Activated CD4-positive, alpha-beta memory T cell treated with anti-CD3 and anti-CD28 coated beads, Interleukin-2, amount 10 ng/mL, durations not matched to agents 7 days and 5 days (primary cell): ENCODE results near the gene SFT2D1. TPM values are rescaled to one million over a fixed set of nuclear protein-coding genes. Genes with fewer than 3 reads are reported as not detected.
"Not testable (repeated sequence)": the region's sequence is repeated elsewhere in the genome, so short reads cannot be mapped to it uniquely, and the experiment has no call there.

Source experiments
- CTCF ChIA-PET: fragments of 350-600 bp; sonication (Branson Sonifier 250); formaldehyde crosslinking; loops from one replicate; lab custom pipeline; 2021; ENCODE audit warnings: antibody characterized with exemption, inconsistent platforms; lab: Charles Lee
- POLR2A ChIA-PET: fragments of 350-600 bp; sonication (Branson Sonifier 250); formaldehyde crosslinking; loops from one replicate; lab custom pipeline; 2021; ENCODE audit warnings: antibody characterized with exemption; lab: Charles Lee
- DNase-seq: peaks from one replicate; pipeline ENCODE4 v3.0.0-alpha.2; 2020
- H3K27ac Mint-ChIP-seq: one replicate; pipeline ENCODE4 v1.8.0; 2021; ENCODE audit warnings: mild to moderate bottlenecking, mixed read lengths
- H3K27me3 Mint-ChIP-seq: one replicate; pipeline ENCODE4 v1.8.0; 2021; ENCODE audit warnings: mixed read lengths
- H3K36me3 Mint-ChIP-seq: one replicate; pipeline ENCODE4 v1.8.0; 2021; ENCODE audit warnings: low read depth, mixed read lengths
- H3K4me1 Mint-ChIP-seq: one replicate; pipeline ENCODE4 v1.8.0; 2021; ENCODE audit warnings: mixed read lengths
- H3K4me3 Mint-ChIP-seq: one replicate; pipeline ENCODE4 v1.8.0; 2021; ENCODE audit warnings: mild to moderate bottlenecking, mixed read lengths
- H3K9me3 Mint-ChIP-seq: one replicate; pipeline ENCODE4 v1.8.0; 2021; ENCODE audit warnings: mixed read lengths
- total RNA-seq, 2 experiments: library from RNA; stranded (reverse); gene quantifications; one replicate each; pipeline ENCODE4 v1.2.3, GENCODE V29; 2021

The SFT2D1 gene
- total RNA-seq: 10 to 100 TPM; 70.0 to 72.0 TPM

DNA sequence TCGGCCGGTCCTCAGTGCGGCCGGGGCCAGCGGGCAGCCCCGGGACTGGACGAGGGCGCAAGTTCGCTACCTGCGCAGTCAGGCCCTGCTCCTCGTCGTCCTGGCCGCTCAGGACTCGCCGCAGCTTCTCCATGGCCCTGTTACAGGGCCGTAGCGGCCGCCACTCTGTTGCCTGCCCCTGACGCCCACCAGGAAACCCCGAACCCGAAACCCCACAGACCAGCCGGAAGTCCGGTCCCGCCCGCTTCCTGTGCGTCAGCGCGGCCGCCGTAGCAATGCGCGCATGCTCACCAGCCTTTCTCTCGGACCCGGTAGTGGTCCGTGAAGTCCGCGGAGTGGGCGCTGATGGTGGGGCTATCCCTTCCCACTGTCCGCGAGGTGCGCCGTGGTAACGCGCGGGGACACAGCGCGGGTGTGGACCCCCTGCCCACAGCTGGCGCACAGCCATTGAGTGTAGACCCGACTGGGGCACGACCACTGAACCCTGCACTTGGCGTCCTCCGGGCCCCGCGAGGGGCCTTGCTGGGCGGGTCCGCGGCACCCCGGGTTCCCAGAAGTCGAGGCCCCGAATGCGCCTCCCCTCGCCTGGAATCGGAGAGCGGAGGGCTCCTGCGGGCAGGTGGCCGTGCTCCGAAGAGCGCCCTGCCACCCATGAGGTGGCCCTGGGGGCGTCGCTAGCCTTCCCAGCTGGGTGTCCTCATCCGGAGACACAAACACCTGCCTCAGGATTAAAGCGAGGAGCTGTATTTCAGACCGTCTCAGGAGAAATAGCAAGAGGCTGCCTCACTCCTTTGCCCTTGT, at the start of gene SFT2D1:
TSS of gene SFT2D1 (minus strand) at position 197 of the 801 bp plus-strand sequence. CDS start at position 133, 64 bp downstream.
- POLR2A ChIA-PET: interaction anchor here (0.7 to 2.6 kb wide), 8 partner anchors 9 to 83 kb away, joined by 3 to 13 read pairs (median 5); partner anchors contain the start of gene PRR18
- peaks cover 14% of the 10 kb centered on the region for H3K4me1 Mint-ChIP-seq

DNA sequence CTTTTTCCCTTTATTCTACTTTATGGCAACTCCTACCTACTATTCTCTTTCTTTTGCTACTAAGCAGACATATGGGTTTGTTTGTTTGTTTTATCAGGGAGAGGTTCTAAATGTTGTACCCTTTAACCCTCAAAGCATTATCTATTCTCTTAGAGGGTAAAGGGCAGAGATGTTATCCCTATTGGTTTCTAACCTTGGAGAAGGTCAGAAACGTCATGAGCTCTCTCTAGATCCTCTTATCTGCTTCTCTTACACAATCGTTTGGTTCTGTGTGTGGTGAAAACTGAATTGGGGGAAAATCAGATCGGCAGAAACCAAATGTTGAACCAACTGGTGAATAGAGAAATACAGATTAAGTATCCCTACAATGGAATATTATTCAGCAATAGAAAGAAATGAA, 46.8 kb upstream of the SFT2D1 start:
- CTCF ChIA-PET: interaction anchor here (1.9 kb wide), 1 partner anchor 12 kb away, joined by 9 read pairs; no protein-coding TSS in a partner anchor
- peaks cover 10% of the 10 kb centered on the region for H3K27me3 Mint-ChIP-seq
- no peaks in the 10 kb centered on the region for H3K36me3 Mint-ChIP-seq
- no peak for DNase-seq
- POLR2A ChIA-PET: no interaction called here
- no peak overlapping the region for H3K27ac Mint-ChIP-seq
- H3K4me3 Mint-ChIP-seq: no peak overlapping the region
- H3K4me1 Mint-ChIP-seq: peaks cover 5% of the 10 kb centered on the region
- no peaks in the 10 kb centered on the region for H3K9me3 Mint-ChIP-seq

More for the DNA sequence above, at the start of gene SFT2D1:
- peak within 1 kb of the TSS; percentile 81 for H3K27ac Mint-ChIP-seq
- H3K27me3 Mint-ChIP-seq: peaks cover 14% of the 10 kb centered on the region
- H3K9me3 Mint-ChIP-seq: no peaks in the 10 kb centered on the region
- H3K4me3 Mint-ChIP-seq: peak within 1 kb of the TSS; percentile 86
- H3K36me3 Mint-ChIP-seq: peaks cover 6% of the 10 kb centered on the region
- DNase-seq: peak; percentile 88
- CTCF ChIA-PET: interaction anchor here (0.8 to 2.0 kb wide), 5 partner anchors 9 to 143 kb away, joined by 3 to 21 read pairs (median 3); no protein-coding TSS in a partner anchor

DNA sequence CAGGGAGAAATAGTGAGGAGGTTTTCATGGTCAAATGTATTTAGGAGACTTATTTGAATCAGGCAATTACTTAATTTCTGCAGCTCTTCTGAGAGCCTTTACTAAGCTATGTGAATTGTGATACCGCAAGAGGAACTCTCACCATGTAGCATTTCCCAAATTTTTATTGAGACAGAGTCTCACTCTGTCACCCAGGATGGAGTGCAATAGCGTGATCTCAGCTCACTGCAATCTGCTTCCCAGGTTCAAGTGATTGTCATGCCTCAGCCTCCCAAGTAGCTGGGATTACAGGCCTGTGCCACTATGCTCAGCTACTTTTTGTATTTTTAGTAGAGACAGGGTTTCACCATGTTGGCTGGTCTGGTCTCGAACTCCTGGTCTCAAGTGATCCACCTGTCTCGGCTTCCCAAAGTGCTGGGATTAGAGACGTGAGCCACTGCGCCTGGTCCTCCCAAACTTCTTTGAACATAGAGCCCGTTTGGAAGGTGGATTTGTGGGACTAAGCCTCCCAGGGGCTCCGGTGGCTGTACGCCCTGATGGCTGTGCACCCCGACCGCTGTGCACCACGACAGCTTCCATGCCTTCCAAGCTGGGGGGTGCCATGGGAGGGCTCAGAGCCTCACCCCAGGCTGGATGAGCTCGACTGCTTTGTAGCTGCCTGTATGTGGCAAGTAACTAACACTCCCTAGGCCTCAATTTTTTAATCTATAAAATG, 46.1 kb upstream of the SFT2D1 start:
- Mint-ChIP-seq H3K27me3 (peaks cover 8% of the 10 kb centered on the region), H3K4me1 (peaks cover 8% of the 10 kb centered on the region)
- CTCF ChIA-PET: interaction anchor here (1.2 to 2.5 kb wide), 2 partner anchors 10 to 12 kb away, joined by 4 to 10 read pairs; no protein-coding TSS in a partner anchor

DNA sequence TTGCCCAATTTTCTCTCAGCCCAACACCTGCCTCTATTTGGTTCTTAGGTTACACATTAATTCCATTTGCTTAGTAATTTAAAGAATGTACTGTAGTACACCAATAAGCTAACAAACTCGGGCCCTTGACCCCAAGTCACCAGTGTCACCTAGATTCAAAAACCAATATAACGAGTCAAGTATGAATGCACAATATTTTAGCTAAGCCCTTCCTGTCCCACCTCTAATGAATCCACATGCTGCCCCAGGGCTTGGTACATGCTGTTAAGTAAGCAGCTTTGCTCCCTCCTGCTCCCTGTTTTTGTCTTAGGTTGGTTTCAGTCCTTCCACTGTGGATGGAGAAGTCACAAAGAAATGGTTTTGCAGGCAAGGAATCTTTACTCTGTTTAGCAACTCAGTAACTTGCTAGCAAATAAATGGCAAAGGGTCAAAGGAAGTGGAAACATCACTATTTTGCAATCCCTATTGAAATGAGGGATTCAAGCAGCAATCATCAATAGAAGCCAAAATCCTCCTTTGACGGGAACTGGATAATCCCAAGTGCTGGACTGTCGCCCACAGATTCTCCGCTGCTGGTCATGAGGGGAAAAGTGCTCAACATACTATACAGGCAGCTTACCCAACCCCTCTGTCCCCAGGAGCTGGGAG, 45.4 kb upstream of the SFT2D1 start:
- Mint-ChIP-seq H3K27me3 (peaks cover 8% of the 10 kb centered on the region), H3K4me1 (peaks cover 8% of the 10 kb centered on the region), H3K27ac (no peak overlapping the region), H3K9me3 (no peaks in the 10 kb centered on the region), H3K36me3 (no peaks in the 10 kb centered on the region), H3K4me3 (no peak overlapping the region)
- DNase-seq: no peak
- CTCF ChIA-PET: interaction anchor here (1.2 to 2.5 kb wide), 2 partner anchors 11 to 13 kb away, joined by 4 to 10 read pairs; no protein-coding TSS in a partner anchor
- POLR2A ChIA-PET: interaction anchor here (0.9 kb wide), 1 partner anchor 32 kb away, joined by 3 read pairs; no protein-coding TSS in a partner anchor

More for the DNA sequence above, 46.1 kb upstream of the SFT2D1 start:
- POLR2A ChIA-PET: interaction anchor here (0.9 kb wide), 1 partner anchor 31 kb away, joined by 3 read pairs; no protein-coding TSS in a partner anchor
- Mint-ChIP-seq H3K36me3 (no peaks in the 10 kb centered on the region), H3K27ac (no peak overlapping the region), H3K9me3 (no peaks in the 10 kb centered on the region), H3K4me3 (no peak overlapping the region)
- DNase-seq: no peak

DNA sequence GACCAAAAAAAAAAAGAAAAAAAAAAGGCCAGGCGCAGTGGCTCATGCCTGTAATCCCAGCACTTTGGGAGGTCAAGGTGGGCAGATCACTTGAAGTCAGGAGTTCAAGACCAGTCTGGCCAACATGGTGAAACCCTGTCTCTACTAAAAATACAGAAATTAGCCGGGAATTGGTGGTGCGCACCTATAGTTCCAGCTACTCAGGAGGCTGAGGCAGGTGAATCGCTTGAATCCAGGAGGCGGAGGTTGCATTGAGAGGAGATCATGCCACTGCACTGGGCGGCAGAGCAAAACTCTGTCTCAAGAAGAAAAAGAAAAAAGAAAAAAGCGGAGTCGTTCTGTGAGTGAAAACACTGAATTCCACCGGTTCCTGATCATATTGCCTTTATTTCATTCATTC, 44.8 kb upstream of the SFT2D1 start:
- DNase-seq, H3K4me1 Mint-ChIP-seq, H3K4me3 Mint-ChIP-seq, H3K9me3 Mint-ChIP-seq, H3K27ac Mint-ChIP-seq, H3K36me3 Mint-ChIP-seq, H3K27me3 Mint-ChIP-seq: not testable (repeated sequence)
- ChIA-PET CTCF (interaction anchor here (1.2 to 2.5 kb wide), 2 partner anchors 12 to 13 kb away, joined by 4 to 10 read pairs; no protein-coding TSS in a partner anchor), POLR2A (interaction anchor here (0.9 kb wide), 1 partner anchor 32 kb away, joined by 3 read pairs; no protein-coding TSS in a partner anchor)

DNA sequence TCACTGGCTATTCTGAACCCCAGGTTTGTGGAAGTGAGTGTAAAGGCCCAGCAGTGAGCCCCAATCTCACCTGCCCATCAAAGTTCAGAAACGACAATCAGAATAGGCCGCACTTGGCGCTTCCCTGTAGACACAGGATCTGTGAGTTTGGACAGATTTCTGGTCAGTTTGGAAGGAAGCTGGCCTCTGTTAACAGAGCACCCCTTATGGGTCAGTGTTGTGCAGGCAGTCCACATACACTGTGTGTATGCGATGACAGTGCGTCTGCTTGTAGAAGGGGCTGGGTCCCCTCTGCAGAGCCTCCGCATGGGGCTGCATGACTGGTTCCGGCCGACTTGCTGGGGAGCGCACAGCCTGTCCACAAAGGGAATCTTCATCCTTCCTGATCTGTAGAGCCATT, 43.8 kb upstream of the SFT2D1 start:
- CTCF ChIA-PET: interaction anchor here (2.5 kb wide), 1 partner anchor 14 kb away, joined by 10 read pairs; no protein-coding TSS in a partner anchor
- no peak for DNase-seq
- Mint-ChIP-seq H3K27me3 (peaks cover 4% of the 10 kb centered on the region), H3K4me3 (no peak overlapping the region), H3K27ac (no peak overlapping the region), H3K4me1 (peaks cover 17% of the 10 kb centered on the region), H3K9me3 (no peaks in the 10 kb centered on the region), H3K36me3 (no peaks in the 10 kb centered on the region)
- POLR2A ChIA-PET: no interaction called here

DNA sequence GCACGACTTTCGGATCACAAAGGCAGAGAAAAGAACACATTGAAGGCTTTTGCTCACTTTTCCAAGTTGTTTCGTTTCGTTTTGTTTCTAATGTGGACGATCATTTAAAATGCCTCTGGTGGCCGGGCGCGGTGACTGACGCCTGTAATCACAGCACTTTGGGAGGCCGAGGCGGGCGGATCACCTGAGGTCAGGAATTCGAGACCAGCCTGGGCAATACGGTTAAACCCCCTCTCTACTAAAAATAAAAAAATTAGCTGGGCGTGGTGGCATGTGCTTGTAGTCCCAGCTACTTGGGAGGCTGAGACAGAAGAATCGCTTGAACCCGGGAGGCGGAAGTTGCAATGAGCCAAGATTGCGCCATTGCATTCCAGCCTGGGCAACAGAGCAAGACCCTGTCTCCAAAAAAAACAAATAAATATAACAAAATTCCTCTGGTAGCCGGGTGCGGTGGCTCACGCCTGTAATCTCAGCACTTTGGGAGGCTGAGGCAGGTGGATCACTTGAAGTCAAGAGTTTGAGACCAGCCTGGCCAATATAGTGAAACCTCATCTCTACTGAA, 41.5 kb upstream of the SFT2D1 start:
- H3K4me1 Mint-ChIP-seq: peaks cover 19% of the 10 kb centered on the region
- POLR2A ChIA-PET: interaction anchor here (1.0 to 1.1 kb wide), 2 partner anchors 16 to 41 kb away, joined by 3 read pairs; partner anchors contain the start of gene SFT2D1
- H3K9me3 Mint-ChIP-seq, H3K36me3 Mint-ChIP-seq, H3K27me3 Mint-ChIP-seq: not testable (repeated sequence)
- peak overlapping the region; percentile 77 for H3K4me3 Mint-ChIP-seq
- CTCF ChIA-PET: interaction anchor here (0.8 kb wide), 1 partner anchor 70 kb away, joined by 3 read pairs; no protein-coding TSS in a partner anchor
- peak; percentile 41 for DNase-seq
- peak overlapping the region; percentile 66 for H3K27ac Mint-ChIP-seq

DNA sequence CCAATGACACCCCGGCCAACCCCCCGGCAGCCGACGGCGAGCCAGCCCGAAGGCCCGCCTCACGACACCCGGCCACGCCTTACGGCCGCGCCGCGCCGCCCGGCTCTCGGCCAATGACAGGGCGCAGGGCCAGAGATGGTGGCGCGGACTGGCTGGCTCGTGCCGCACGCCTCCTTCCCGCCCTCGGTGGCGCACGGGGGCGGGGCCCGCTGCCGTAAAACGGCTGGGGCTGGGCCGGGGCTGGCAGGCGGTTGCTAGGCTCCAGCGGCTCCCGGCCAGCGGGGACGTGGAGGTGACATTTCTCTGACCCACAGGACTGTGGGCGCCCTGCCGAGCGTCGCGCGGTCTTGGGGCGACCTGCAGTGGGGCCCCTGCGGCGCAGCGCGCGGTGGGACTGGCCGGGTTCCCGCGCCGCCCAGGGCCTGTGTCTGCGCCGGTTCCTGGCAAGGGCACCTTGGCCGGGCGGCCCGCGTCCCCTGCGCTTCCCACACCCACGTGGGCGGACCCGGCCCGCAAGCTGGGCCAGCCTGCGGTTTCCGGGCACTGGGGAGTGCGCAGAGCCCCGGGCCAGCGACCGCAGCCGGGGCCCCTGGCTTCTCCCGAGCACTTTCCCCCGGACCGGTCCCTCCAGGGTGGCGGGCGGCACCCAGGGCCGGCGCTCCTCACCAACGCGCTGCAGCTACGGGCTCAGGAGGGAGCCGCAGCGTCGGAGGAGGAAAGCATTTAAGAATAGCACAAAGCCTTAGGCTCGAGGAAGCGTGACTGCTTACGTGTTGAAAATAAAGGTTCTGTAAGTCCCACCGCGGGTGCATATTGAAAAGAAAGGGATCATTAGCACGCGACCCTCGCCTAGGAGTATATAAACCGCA, 40.8 kb upstream of the SFT2D1 start, which contains the start of gene MPC1:
TSS of gene MPC1 (minus strand) at position 8 of the 869 bp plus-strand sequence. CDS start 64 bp downstream, outside the sequence.
- peak; percentile 96 for DNase-seq
- H3K27me3 Mint-ChIP-seq: no peaks in the 10 kb centered on the region
- H3K9me3 Mint-ChIP-seq: no peaks in the 10 kb centered on the region
- POLR2A ChIA-PET: interaction anchor here (1.0 to 1.1 kb wide), 2 partner anchors 17 to 41 kb away, joined by 3 read pairs; partner anchors contain the start of gene SFT2D1
- peak within 1 kb of the TSS; percentile 80 for H3K27ac Mint-ChIP-seq
- H3K4me1 Mint-ChIP-seq: peaks cover 19% of the 10 kb centered on the region
- CTCF ChIA-PET: interaction anchor here (0.8 kb wide), 1 partner anchor 70 kb away, joined by 3 read pairs; no protein-coding TSS in a partner anchor
- no peaks in the 10 kb centered on the region for H3K36me3 Mint-ChIP-seq
- H3K4me3 Mint-ChIP-seq: peak within 1 kb of the TSS; percentile 91

- H3K27ac Mint-ChIP-seq: peak overlapping the region; percentile 80
- peaks cover 19% of the 10 kb centered on the region for H3K4me1 Mint-ChIP-seq
- ChIA-PET CTCF (no interaction called here), POLR2A (no interaction called here)
- H3K9me3 Mint-ChIP-seq: no peaks in the 10 kb centered on the region
- H3K4me3 Mint-ChIP-seq: peak overlapping the region; percentile 91
- no peaks in the 10 kb centered on the region for H3K27me3 Mint-ChIP-seq
- DNase-seq: no peak
- H3K36me3 Mint-ChIP-seq: no peaks in the 10 kb centered on the region
These were observed 40.2 kb upstream of the SFT2D1 start for GRCh38 chr6:166382500-166382932.

- peak overlapping the region; percentile 80 for H3K27ac Mint-ChIP-seq
- DNase-seq: peak; percentile 80
- peaks cover 19% of the 10 kb centered on the region for H3K4me1 Mint-ChIP-seq
- peak overlapping the region; percentile 91 for H3K4me3 Mint-ChIP-seq
- no peaks in the 10 kb centered on the region for H3K9me3 Mint-ChIP-seq
- ChIA-PET POLR2A (interaction anchor here (0.5 to 1.3 kb wide), 6 partner anchors 35 to 582 kb away, joined by 3 to 8 read pairs (median 4); partner anchors contain the start of gene SFT2D1), CTCF (interaction anchor here (0.6 to 4.5 kb wide), 41 partner anchors 8 to 273 kb away, joined by 3 to 38 read pairs (median 5); partner anchors contain the start of gene SFT2D1)
- H3K27me3 Mint-ChIP-seq: no peaks in the 10 kb centered on the region
- H3K36me3 Mint-ChIP-seq: no peaks in the 10 kb centered on the region
These were observed 39.6 kb upstream of the SFT2D1 start for GRCh38 chr6:166381733-166382499.
